ENCODE data around the gene B4GALT7.

B4GALT7 gene

GRCh38 chr5:177593511-177593910, 6.4 kb upstream of the B4GALT7 start:
- no peak for DNase-seq (ENCODE audit: low read depth in 2 of 2)

GRCh38 chr5:177594071-177594470, 5.9 kb upstream of the B4GALT7 start:
- no peak for DNase-seq (ENCODE audit: low read depth in 2 of 2)

GRCh38 chr5:177595026-177595585, 4.8 kb upstream of the B4GALT7 start:
- no peak for DNase-seq (ENCODE audit: low read depth in 2 of 2)

- DNase-seq (ENCODE audit: low read depth in 2 of 2), result no peak
These were observed 3.7 kb upstream of the B4GALT7 start for GRCh38 chr5:177595991-177596774.

GRCh38 chr5:177596775-177597238, 3.1 kb upstream of the B4GALT7 start:
- no peak for DNase-seq (ENCODE audit: low read depth in 2 of 2)

- no peak for DNase-seq (ENCODE audit: low read depth in 2 of 2)
These were observed 1.5 kb upstream of the B4GALT7 start for GRCh38 chr5:177598477-177598876.

- no peak for DNase-seq (ENCODE audit: low read depth in 2 of 2)
These were observed 631 bp downstream of the B4GALT7 start for GRCh38 chr5:177600508-177601018.

- DNase-seq (ENCODE audit: low read depth in 2 of 2), result no peak
These were observed 1.2 kb downstream of the B4GALT7 start for GRCh38 chr5:177601126-177601525.

- no peak for DNase-seq (ENCODE audit: low read depth in 2 of 2)
These were observed 1.9 kb downstream of the B4GALT7 start for GRCh38 chr5:177601577-177602457.

- DNase-seq (ENCODE audit: low read depth in 2 of 2), result no peak
These were observed 2.5 kb downstream of the B4GALT7 start for GRCh38 chr5:177602458-177602830.

GRCh38 chr5:177603631-177604030, 3.7 kb downstream of the B4GALT7 start:
- DNase-seq (ENCODE audit: low read depth in 2 of 2), result no peak

- no peak for DNase-seq (ENCODE audit: low read depth in 2 of 2)
These were observed 4.2 kb downstream of the B4GALT7 start for GRCh38 chr5:177604116-177604521.

GRCh38 chr5:177604656-177605055, 4.7 kb downstream of the B4GALT7 start:
- DNase-seq (ENCODE audit: low read depth in 2 of 2), result no peak

- DNase-seq (ENCODE audit: low read depth in 2 of 2), result no peak
These were observed 5.1 kb downstream of the B4GALT7 start for GRCh38 chr5:177605078-177605477.

GRCh38 chr5:177605667-177606066, 5.7 kb downstream of the B4GALT7 start:
- no peak for DNase-seq (ENCODE audit: low read depth in 2 of 2)

- DNase-seq (ENCODE audit: low read depth in 2 of 2), result no peak
These were observed 6.4 kb downstream of the B4GALT7 start for GRCh38 chr5:177606071-177607051.

GRCh38 chr5:177607115-177607451, 7.2 kb downstream of the B4GALT7 start:
- DNase-seq (ENCODE audit: low read depth in 2 of 2), result no peak

- peak; percentile 54 to 58 for DNase-seq (ENCODE audit: low read depth in 2 of 2)
These were observed 7.7 kb downstream of the B4GALT7 start for GRCh38 chr5:177607452-177608192.

- DNase-seq (ENCODE audit: low read depth in 2 of 2), result no peak
These were observed 8.5 kb downstream of the B4GALT7 start for GRCh38 chr5:177608243-177609075.

Data from activated CD4-positive, alpha-beta T cell treated with anti-CD3 and anti-CD28 coated beads for 24 hours (primary cell).